CD4-positive, alpha-beta T cell treated with Interleukin-15 for 1 hour (primary cell): ENCODE measurements around the gene BORCS6.
"Not testable (repeated sequence)": the region's sequence is repeated elsewhere in the genome, so short reads cannot be mapped to it uniquely, and the experiment has no call there.

Experiments
- DNase-seq: peaks from one replicate; pipeline ENCODE4 v3.0.0-alpha.2; 2020

The BORCS6 gene

GRCh38 chr17:8170186-8170585 lies 19.8 kb downstream of the BORCS6 start:
- not testable (repeated sequence) for DNase-seq

DNA sequence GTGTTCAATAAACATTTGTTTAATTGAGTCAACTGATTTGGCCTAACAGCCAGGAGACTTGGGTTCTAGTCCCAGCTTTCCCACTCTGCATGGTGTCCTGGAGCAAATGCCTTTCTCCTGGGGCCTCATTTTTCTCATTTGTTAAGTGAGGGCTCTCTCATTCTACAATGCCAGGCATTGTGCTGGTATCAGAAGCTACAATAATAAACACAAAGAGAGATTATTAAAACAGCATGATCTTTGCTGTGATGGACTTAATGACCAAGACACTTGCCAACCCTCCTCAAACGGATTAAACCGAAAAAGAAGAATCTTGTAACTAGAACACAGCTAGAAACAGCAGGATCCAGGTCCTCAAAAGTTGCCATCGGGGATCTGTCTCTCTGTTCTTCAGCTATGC lies 22.5 kb downstream of the BORCS6 start:
- no peak for DNase-seq

GRCh38 chr17:8166731-8167130 lies 23.2 kb downstream of the BORCS6 start:
- DNase-seq = no peak

DNA sequence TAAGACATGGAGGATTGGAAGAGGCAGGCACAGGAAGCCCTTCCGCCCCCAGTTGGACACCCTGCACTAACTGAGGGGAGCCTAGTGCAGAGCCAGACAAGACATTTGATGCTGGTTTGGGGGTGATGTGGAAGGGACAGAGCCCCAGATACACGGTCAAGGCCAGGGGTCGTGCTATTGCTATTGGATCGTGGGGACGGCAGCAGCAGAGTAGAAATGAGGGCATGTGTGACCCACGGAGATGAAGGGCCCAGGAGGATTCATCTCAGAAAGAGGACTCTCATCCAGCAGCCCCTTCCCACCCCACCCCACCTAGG lies 25.2 kb downstream of the BORCS6 start:
- peak; percentile 17 for DNase-seq

GRCh38 chr17:8163978-8164814 lies 25.8 kb downstream of the BORCS6 start:
- DNase-seq = peak; percentile 79

DNA sequence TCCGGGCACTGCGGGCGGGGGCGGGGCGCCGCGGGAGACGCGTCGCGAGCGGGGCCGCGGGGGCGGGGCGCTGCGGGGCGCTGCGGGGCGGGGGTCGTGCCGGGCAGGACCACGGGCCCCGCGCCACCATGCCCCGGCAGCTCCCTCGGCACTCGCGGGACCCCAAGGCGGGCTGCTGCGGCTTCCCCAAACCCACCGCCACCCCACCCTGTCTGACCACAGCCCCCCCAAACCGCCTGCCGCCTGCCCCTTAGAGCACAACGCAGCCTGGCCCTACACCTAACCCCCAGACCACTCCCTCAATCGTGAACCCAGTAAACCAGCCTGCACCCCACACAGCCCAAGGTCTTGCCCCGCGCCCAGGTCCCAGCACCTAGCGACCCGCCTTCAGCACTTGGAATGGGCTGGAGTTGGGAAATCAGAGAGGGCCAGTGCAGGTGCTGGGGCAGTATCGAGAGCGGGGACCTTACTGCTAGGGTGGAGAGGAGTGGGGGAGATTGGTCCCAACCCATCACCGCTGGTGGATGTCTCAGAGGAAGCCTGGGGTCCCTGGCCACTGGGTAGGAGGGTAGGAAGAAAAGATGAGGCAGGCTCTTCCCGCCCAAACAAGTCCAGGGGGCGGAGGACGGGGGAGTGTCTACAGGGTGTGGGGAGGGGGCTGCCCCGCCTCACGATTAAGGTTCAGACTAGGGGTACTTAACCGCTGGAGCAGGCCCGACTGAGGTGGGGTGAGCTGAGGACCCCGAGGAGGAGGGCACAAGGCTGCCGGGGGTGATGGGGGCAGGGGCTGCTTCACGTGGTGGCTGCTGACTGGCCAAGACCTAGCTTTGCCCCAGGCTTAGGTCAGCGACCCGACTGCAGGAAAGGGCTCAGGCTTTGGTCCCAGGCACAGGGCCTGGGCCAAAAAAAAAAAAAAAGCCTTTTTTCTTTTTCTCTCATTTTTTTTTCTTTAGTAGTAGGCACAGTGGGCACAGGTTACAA lies 26.7 kb downstream of the BORCS6 start:
- DNase-seq = peak; percentile 15

GRCh38 chr17:8162233-8162996 lies 27.6 kb downstream of the BORCS6 start, which contains the start of gene VAMP2:
VAMP2 (minus strand) TSS chr17:8162948; CDS start chr17:8162879, 69 bp downstream.
- peak; percentile 84 for DNase-seq

DNA sequence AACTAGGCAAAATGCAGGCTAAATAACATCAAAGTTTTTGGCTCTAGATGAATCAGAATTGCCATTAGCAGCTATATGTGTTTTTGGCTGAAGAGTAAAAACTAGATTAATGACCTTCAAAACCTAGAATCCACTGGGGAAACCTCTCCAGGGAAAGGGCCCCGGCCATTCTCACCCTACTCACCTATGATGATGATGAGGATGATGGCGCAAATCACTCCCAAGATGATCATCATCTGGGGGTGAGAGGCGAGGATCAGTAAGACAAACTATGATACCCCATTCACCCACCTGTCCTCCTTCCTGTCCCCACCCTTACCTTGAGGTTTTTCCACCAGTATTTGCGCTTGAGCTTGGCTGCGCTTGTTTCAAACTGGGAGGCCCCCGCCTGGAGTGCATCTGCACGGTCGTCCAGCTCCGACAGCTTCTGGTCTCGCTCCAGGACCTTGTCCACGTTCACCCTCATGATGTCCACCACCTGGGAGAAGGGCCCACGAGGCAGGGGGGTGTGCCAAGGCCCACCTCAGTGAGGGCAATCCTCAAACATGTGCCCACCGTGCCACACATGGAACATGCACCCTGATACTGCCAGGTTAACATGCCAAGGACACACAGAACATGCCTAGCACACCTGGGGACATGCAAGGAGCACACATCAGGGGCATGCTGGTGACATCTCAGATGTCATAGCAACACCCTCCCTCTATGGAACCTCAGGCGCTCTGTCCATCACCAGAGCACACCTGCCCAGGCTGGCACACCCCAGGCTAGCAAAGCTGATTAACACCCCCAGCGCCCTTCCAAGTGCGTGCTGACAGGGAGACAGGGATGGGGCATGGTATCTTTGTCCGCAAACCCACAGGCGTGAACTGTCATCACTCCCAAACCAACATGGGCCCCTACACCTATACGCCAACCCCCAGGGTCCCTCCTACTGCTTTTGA lies 28.4 kb downstream of the BORCS6 start:
- peak; percentile 18 for DNase-seq

GRCh38 chr17:8160741-8161221 lies 29.2 kb downstream of the BORCS6 start:
- peak; percentile 9 for DNase-seq

DNA sequence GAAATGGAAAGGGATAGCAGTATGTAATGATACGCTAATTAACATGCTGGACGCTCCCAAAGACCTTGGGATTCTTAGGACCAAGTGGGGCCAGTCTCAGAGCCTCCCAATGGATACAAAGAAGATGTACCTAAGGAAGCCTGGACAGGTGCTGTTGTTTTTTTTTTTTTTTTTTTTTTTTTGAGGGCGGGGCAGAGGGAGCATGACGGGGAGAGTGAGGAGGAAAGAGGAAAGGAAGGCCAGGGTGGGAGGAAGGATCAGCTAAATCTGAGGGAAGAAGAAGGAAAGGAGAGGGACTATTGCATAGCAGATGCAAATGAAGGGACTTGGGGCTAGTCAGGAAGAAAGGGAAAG lies 29.8 kb downstream of the BORCS6 start:
- DNase-seq = no peak

DNA sequence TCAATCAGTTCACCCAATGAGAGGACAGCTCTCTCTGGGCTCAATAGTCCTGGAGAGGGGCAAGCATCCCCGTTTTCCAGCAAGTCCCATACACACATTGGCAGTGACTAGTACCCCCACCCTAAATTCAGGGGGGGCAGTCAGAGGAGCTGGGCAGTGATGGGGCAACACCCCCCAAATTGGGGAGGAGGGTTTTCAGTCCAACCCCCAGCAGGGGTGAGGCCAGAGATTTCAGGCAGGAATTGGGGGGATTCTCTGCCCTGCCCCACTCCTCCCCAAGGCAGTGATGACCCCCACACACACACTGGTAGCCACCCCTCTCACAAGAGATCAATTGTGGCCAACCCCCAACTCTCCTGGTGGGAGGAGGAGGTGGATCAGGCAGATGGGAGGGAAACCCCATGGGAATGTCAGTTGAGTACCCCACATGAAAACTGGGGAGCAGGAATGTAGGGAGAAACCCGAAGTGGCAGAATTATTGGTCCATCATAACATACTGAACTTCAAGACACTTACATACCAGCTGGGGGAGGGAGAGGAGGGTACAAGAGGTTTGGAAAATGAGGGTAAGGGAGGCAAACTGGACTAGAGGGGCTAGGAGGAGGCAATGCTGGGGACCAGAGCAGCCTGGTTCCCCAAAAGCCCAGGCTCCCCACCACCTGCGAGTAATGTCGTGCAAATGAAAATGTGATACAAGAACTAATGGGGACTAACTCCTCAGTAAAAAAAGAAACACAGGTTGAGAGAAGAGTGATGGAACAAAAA lies 30.3 kb downstream of the BORCS6 start:
- DNase-seq = peak; percentile 13

GRCh38 chr17:8159032-8159400 lies 31.0 kb downstream of the BORCS6 start:
- DNase-seq = peak; percentile 17

- DNase-seq = peak; percentile 87
Observed at GRCh38 chr17:8158267-8159031, 31.5 kb downstream of the BORCS6 start.

GRCh38 chr17:8156246-8156992 lies 33.6 kb downstream of the BORCS6 start:
- DNase-seq = peak; percentile 100

GRCh38 chr17:8155996-8156245 lies 34.1 kb downstream of the BORCS6 start:
- DNase-seq = no peak

DNA sequence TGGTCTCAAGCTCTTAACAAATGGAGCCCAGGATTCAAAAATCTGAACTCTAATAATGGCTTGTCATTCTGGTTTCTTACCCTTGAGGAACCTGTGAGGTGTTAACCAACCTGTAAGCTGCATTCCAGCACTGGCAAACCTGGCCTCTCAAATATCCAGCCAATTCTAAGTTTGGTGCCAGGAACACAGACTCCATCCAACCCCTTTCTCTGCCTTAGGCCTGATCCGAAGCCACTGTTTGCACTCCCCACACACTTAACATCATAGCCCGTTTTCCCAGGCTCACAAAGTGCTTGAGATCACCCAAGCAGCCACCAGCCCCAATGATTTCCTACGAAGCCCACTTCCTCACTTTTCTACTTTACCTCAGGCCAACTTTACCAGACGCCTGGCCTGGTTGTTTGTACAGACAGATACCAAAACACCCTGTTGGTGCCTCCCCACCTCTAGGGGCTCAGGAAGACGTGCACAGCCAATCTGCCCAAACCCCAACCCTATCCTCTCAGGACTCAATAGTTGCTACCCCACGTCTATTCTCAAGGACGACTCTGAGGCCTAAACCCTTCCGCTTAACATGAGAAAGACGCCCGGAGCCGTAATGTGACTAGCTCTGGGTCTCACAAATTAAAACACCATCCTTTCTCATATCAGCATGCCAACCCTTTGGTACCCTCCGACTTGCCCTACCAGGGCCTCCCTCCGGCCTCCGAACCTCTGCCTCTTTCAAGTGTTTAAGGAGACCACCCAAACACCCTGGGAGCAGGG lies 34.6 kb downstream of the BORCS6 start:
- DNase-seq = no peak

- no peak for DNase-seq
Observed at GRCh38 chr17:8154608-8155155, 35.3 kb downstream of the BORCS6 start.

- DNase-seq = peak; percentile 94
Observed at GRCh38 chr17:8153957-8154607, 35.9 kb downstream of the BORCS6 start.
